DOHH2 (cell line): ENCODE data around the gene ERP29.

Source experiments
- EZH2phosphoT487 ChIP-seq: fragments of 200-600 bp; sonication (generic); IDR thresholded peaks from 2 replicates; pipeline ENCODE4 v1.6.1; 2017; ENCODE audit warnings: borderline replicate concordance, mild to moderate bottlenecking, antibody characterized with exemption, low read length, moderate library complexity, mixed read lengths
- TF ChIP-seq, protein P1 (sequence below): fragments of 200-600 bp; sonication (generic); IDR thresholded peaks from one replicate; pipeline ENCODE4 v1.5.1; 2014; ENCODE audit warnings: antibody characterized with exemption, mild to moderate bottlenecking, low read depth, low read length; ENCODE audit not compliant: poor library complexity, severe bottlenecking

DNA sequence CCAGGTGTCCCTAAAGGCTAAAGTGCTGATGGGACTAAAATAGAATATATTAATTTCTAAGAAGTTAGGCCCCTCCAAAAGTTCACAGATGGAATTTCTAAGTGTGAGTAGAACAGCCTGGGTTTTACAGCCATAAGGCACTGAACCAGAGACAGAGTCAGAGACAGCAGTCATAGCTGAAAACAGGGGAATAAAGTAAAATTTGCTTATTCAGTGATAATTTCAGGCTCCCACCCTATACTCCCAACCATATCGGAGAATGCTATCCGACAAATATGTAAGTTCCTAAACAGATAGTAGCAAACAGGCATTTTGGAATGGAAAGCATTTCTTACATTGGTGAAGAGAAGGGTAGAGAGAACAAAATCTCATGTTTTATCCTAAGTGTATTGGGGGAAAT, 50.0 kb downstream of the ERP29 start:
- TF ChIP-seq, protein P1, sequence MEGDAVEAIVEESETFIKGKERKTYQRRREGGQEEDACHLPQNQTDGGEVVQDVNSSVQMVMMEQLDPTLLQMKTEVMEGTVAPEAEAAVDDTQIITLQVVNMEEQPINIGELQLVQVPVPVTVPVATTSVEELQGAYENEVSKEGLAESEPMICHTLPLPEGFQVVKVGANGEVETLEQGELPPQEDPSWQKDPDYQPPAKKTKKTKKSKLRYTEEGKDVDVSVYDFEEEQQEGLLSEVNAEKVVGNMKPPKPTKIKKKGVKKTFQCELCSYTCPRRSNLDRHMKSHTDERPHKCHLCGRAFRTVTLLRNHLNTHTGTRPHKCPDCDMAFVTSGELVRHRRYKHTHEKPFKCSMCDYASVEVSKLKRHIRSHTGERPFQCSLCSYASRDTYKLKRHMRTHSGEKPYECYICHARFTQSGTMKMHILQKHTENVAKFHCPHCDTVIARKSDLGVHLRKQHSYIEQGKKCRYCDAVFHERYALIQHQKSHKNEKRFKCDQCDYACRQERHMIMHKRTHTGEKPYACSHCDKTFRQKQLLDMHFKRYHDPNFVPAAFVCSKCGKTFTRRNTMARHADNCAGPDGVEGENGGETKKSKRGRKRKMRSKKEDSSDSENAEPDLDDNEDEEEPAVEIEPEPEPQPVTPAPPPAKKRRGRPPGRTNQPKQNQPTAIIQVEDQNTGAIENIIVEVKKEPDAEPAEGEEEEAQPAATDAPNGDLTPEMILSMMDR = no peak
- no peak for TF ChIP-seq EZH2phosphoT487
